ENCODE measurements around the gene MGAT5B.

- no peak for TF ChIP-seq CTCF (IDR thresholded peaks at IDR 0.05 in 8 of 11, conservative IDR thresholded peaks at IDR 0.05 in 3 of 11)
- TF ChIP-seq POLR2A (IDR thresholded peaks at IDR 0.05) = no peak
- TF ChIP-seq POLR2AphosphoS5 (IDR thresholded peaks at IDR 0.05) = no peak
These were observed 5.7 kb downstream of the MGAT5B start for GRCh38 chr17:76873856-76874255.
